Common myeloid progenitor, CD34-positive (primary cell): ENCODE measurements around the gene NLGN4X.

Experiments
- CTCF ChIA-PET: fragments of 350-600 bp; sonication (Branson Sonifier 250); formaldehyde crosslinking; loops from one replicate; lab custom pipeline; 2021; ENCODE audit warnings: antibody characterized with exemption; lab: Charles Lee
- POLR2A ChIA-PET: fragments of 350-600 bp; sonication (Branson Sonifier 250); formaldehyde crosslinking; loops from one replicate; lab custom pipeline; 2021; ENCODE audit warnings: antibody characterized with exemption; lab: Charles Lee
- DNase-seq, 3 donors: peaks; one replicate each; pipeline versions ENCODE4 v3.0.0 to v3.0.0-alpha.2; 2013
- H3K27ac ChIP-seq, 2 experiments: 1 replicate in 1 of 2; 2 replicates in 1 of 2; pipeline ENCODE4 v1.7.0; 2013; ENCODE audit warnings: inconsistent platforms in 2 of 2, low read length in 2 of 2, mild to moderate bottlenecking in 2 of 2, low read depth in 1 of 2, moderate library complexity in 1 of 2; ENCODE audit not compliant: severe bottlenecking in 2 of 2, insufficient read depth in 1 of 2, poor library complexity in 1 of 2
- H3K27me3 ChIP-seq, 5 experiments: replicated peaks in 2 of 5; 1 replicate in 3 of 5; 2 replicates in 2 of 5; pipeline versions ENCODE4 v1.6.1 to v1.7.0; 2013; ENCODE audit warnings: low read length in 4 of 5, mild to moderate bottlenecking in 2 of 5, moderate library complexity in 2 of 5, inconsistent platforms in 1 of 5; ENCODE audit not compliant: insufficient read depth in 5 of 5, control insufficient read depth in 4 of 5
- H3K36me3 ChIP-seq, 4 experiments: 1 replicate in 2 of 4; 2 replicates in 2 of 4; pipeline versions ENCODE4 v1.6.1 to v1.7.0; 2013; ENCODE audit warnings: low read length in 3 of 4, control low read depth in 1 of 4, mild to moderate bottlenecking in 1 of 4; ENCODE audit not compliant: control insufficient read depth in 4 of 4, insufficient read depth in 4 of 4
- H3K4me1 ChIP-seq, 4 experiments: 1 replicate in 3 of 4; 2 replicates in 1 of 4; pipeline versions ENCODE4 v1.6.1 to v1.7.1; 2013; ENCODE audit warnings: low read length in 3 of 4, mild to moderate bottlenecking in 3 of 4, control low read depth in 1 of 4, inconsistent platforms in 1 of 4, moderate library complexity in 1 of 4; ENCODE audit not compliant: control insufficient read depth in 4 of 4, insufficient read depth in 4 of 4; ENCODE audit errors: control extremely low read depth in 1 of 4
- H3K4me3 ChIP-seq, 7 experiments: 1 replicate in 4 of 7; 2 replicates in 3 of 7; pipeline versions ENCODE4 v1.5.1 to v1.7.0; 2013; ENCODE audit warnings: mild to moderate bottlenecking in 7 of 7, low read length in 6 of 7, moderate library complexity in 6 of 7, inconsistent platforms in 2 of 7, low read depth in 2 of 7, control low read depth in 1 of 7; ENCODE audit not compliant: insufficient read depth in 4 of 7, control insufficient read depth in 1 of 7; ENCODE audit errors: extremely low read depth in 1 of 7
- H3K9me3 ChIP-seq, 5 experiments: 1 replicate in 4 of 5; 2 replicates in 1 of 5; pipeline versions ENCODE4 v1.6.1 to v1.7.1; 2013; ENCODE audit warnings: low read length in 4 of 5, mild to moderate bottlenecking in 2 of 5, inconsistent platforms in 1 of 5, low read depth in 1 of 5, moderate library complexity in 1 of 5; ENCODE audit not compliant: control insufficient read depth in 4 of 5, insufficient read depth in 2 of 5; ENCODE audit errors: control extremely low read depth in 1 of 5
- WGBS: methylation state at CpG from one replicate; pipeline ENCODE4 v1.1.5; 2013; ENCODE audit not compliant: insufficient coverage; 5-methylcytosine and 5-hydroxymethylcytosine counted together

NLGN4X gene

GRCh38 chrX:6227453-6227835 lies 1.2 kb downstream of the NLGN4X start:
- peaks cover 0 to 14% (median 2%) of the 10 kb centered on the region in 4 experiments for H3K4me1 ChIP-seq
- ChIA-PET CTCF (no interaction called here), POLR2A (no interaction called here)
- 4% methylated on average over 22 of the region's 25 CpGs for WGBS
- H3K27ac ChIP-seq, result no peak overlapping the region
- DNase-seq, result no peak
- peaks cover 3 to 81% (median 18%) of the 10 kb centered on the region in 5 experiments for H3K27me3 ChIP-seq
- H3K9me3 ChIP-seq, result no peaks in the 10 kb centered on the region
- no peaks in the 10 kb centered on the region for H3K36me3 ChIP-seq
- H3K4me3 ChIP-seq, result peak overlapping the region in 1 of 7 experiments; percentile 2

- Histone ChIP-seq H3K4me1 (peaks cover 0 to 14% (median 2%) of the 10 kb centered on the region in 4 experiments), H3K4me3 (peak overlapping the region in 4 of 7 experiments; percentile 3 to 69 (median 55)), H3K27me3 (peaks cover 3 to 81% (median 18%) of the 10 kb centered on the region in 5 experiments), H3K27ac (no peak overlapping the region), H3K9me3 (no peaks in the 10 kb centered on the region), H3K36me3 (no peaks in the 10 kb centered on the region)
- no peak for DNase-seq
- WGBS, result 2% methylated on average over 62 of the region's 65 CpGs
- CTCF ChIA-PET, result no interaction called here
- POLR2A ChIA-PET, result no interaction called here
Observed at GRCh38 chrX:6226596-6227452, 1.8 kb downstream of the NLGN4X start.

GRCh38 chrX:6225911-6226595 lies 2.6 kb downstream of the NLGN4X start:
- Histone ChIP-seq H3K27ac (no peak overlapping the region), H3K4me1 (peaks cover 0 to 14% (median 2%) of the 10 kb centered on the region in 4 experiments), H3K36me3 (no peaks in the 10 kb centered on the region), H3K4me3 (peak overlapping the region in 5 of 7 experiments; percentile 3 to 69 (median 51)), H3K27me3 (peaks cover 3 to 74% (median 18%) of the 10 kb centered on the region in 5 experiments), H3K9me3 (no peaks in the 10 kb centered on the region)
- ChIA-PET CTCF (no interaction called here), POLR2A (no interaction called here)
- WGBS, result 1% methylated on average over 39 of the region's 46 CpGs
- DNase-seq, result peak in 1 of 3 donors; percentile 11

- Histone ChIP-seq H3K9me3 (no peaks in the 10 kb centered on the region), H3K36me3 (no peaks in the 10 kb centered on the region), H3K27me3 (peaks cover 3 to 67% (median 16%) of the 10 kb centered on the region in 5 experiments), H3K4me3 (no peak overlapping the region), H3K27ac (no peak overlapping the region), H3K4me1 (peaks cover 0 to 14% (median 2%) of the 10 kb centered on the region in 4 experiments)
- 14% methylated on average over 5 of the region's 17 CpGs for WGBS
- ChIA-PET POLR2A (no interaction called here), CTCF (no interaction called here)
- DNase-seq, result peak in 1 of 3 donors; percentile 12
Observed at GRCh38 chrX:6225288-6225910, 3.3 kb downstream of the NLGN4X start.

- Histone ChIP-seq H3K4me1 (peaks cover 0 to 14% (median 2%) of the 10 kb centered on the region in 4 experiments), H3K36me3 (no peaks in the 10 kb centered on the region), H3K27me3 (peaks cover 2 to 52% (median 11%) of the 10 kb centered on the region in 5 experiments), H3K4me3 (no peak overlapping the region), H3K27ac (no peak overlapping the region), H3K9me3 (no peaks in the 10 kb centered on the region)
- CTCF ChIA-PET, result no interaction called here
- POLR2A ChIA-PET, result no interaction called here
- no peak for DNase-seq
- 40% methylated on average over 1 of the region's 3 CpGs for WGBS
Observed at GRCh38 chrX:6223516-6223915, 5.2 kb downstream of the NLGN4X start.

GRCh38 chrX:6210230-6210629 lies 18.4 kb downstream of the NLGN4X start:
- POLR2A ChIA-PET, result no interaction called here
- no peak for DNase-seq
- no peak overlapping the region for H3K4me3 ChIP-seq
- no peaks in the 10 kb centered on the region for H3K36me3 ChIP-seq
- 95% methylated on average over 4 of the region's 8 CpGs for WGBS
- CTCF ChIA-PET, result no interaction called here
- H3K27me3 ChIP-seq, result no peaks in the 10 kb centered on the region
- no peaks in the 10 kb centered on the region for H3K9me3 ChIP-seq
- no peak overlapping the region for H3K27ac ChIP-seq
- no peaks in the 10 kb centered on the region for H3K4me1 ChIP-seq
